ENCODE data around the gene MRPS22.
"Not testable (repeated sequence)": the region's sequence is repeated elsewhere in the genome, so short reads cannot be mapped to it uniquely, and the experiment has no call there.

The MRPS22 gene

DNA sequence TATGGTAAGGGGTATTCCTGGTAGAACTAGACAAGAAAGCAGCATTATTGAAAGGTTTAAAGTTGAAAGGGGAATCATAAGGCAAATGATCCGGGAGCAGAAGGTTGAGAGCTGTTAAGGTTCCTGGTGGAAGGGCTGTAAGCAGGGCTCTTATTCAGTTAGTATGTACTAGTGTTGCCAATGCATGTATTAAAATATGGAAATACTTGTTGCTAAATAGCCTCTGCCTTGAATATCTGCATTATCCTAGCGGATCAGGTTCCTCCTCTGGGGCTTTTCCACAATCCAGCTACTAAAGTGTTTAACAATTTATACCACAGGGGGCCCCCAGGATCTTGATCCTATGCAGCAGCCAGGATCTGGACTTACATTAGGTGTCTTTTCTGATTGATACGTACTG is 52.9 kb downstream of the MRPS22 start:
- DNase-seq (ENCODE audit: low read depth): no peak

DNA sequence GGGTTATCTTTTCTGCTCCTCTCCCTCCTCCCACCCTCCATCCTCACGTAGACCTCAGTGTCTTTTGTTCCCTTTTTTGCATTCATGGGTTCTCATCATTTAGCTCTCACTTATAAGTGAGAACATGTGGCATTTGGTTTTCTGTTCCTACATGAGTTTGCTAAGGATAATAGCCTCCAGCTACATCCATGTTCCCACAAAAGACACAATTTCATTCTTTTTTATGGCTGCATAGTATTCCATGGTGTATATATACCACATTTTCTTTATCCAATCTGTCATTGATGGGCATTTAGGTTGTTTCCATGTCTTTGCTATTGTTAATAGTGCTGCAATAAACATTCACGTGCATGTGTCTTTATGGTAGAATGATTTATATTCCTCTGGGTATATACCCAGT is 57.3 kb downstream of the MRPS22 start:
- not testable (repeated sequence) for DNase-seq (ENCODE audit: low read depth)
